ENCODE data around the gene FCHSD2. TPM values are rescaled to one million over a fixed set of nuclear protein-coding genes. Genes with fewer than 3 reads are reported as not detected.
A peak's percentile ranks its signal among the peaks of the same experiment; 100 is the strongest.

Gene FCHSD2
- polyA plus RNA-seq, 3 donors, result 14.5 to 43.5 (median 16.6) TPM

DNA sequence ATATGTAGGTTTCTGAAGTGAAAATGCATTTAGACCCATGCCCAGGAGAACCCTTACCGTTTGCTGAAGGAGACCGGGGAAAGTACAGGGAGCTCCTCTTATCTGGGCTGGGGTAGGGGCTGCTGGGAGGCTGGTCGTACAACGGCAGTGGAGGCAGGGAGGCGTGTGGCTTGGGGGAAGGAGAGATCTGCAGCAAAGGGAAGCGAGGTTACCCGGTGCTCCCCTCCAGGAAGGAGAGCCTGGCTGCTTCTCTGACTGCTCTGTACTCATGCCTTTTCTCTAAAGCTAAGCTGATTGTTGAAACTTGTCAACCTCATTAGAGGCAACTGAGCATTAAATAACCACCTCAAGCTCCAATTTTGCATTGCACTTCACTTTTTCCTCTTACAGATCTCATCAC lies 300.7 kb downstream of the FCHSD2 start:
- Histone ChIP-seq H4K20me1 (ENCODE audit: insufficient read depth, low read length) (peaks cover 6% of the 10 kb centered on the region), H3K9ac (ENCODE audit: insufficient read depth, low read length, poor library complexity, severe bottlenecking) (no peak overlapping the region), H3K4me1 (ENCODE audit: control insufficient read depth in 1 of 2, insufficient read depth in 2 of 2, low read length in 2 of 2) (peaks cover 0 to 1% of the 10 kb centered on the region in 2 donors), H3K27ac (ENCODE audit: low read depth in 1 of 2, low read length in 2 of 2) (no peak overlapping the region), H3K27me3 (ENCODE audit: control insufficient read depth in 2 of 2, insufficient read depth in 2 of 2, low read length in 2 of 2) (no peaks in the 10 kb centered on the region), H3K4me2 (replicated peaks; ENCODE audit: extremely low read depth, low read length, poor library complexity, severe bottlenecking) (no peak overlapping the region), H3K9me3 (replicated peaks in 1 of 2; ENCODE audit: control insufficient read depth in 1 of 2, insufficient read depth in 1 of 2, low read length in 2 of 2) (no peaks in the 10 kb centered on the region), H3K79me2 (ENCODE audit: insufficient read depth, low read length) (no peaks in the 10 kb centered on the region), H3K4me3 (replicated peaks in 1 of 3; ENCODE audit: low read depth in 2 of 3, low read length in 3 of 3) (no peak overlapping the region), H2AFZ (ENCODE audit: insufficient read depth, low read depth, low read length, poor library complexity, severe bottlenecking) (no peak overlapping the region), H3K36me3 (replicated peaks in 1 of 2; ENCODE audit: control insufficient read depth in 1 of 2, insufficient read depth in 2 of 2, low read length in 2 of 2) (peaks cover 70 to 98% of the 10 kb centered on the region in 2 donors)
- Mint-ChIP-seq H3K36me3 (peaks cover 82 to 92% of the 10 kb centered on the region in 2 donors), H3K27me3 (ENCODE audit: low read depth in 3 of 3) (peaks cover 0 to 2% (median 1%) of the 10 kb centered on the region in 3 donors), H3K4me1 (peaks cover under 1% of the 10 kb centered on the region), H3K9me3 (no peaks in the 10 kb centered on the region), H3K4me3 (no peak overlapping the region), H3K27ac (peak overlapping the region in 5 of 7 donors; percentile 3 to 80 (median 15))
- DNase-seq, result no peak
- 87% methylated on average over 3 of the region's 7 CpGs for WGBS (ENCODE audit: insufficient coverage)
- intact Hi-C loops (cut with micrococcal nuclease), result no loop called here
- TF ChIP-seq CTCF (IDR thresholded peaks at IDR 0.05), result no peak

DNA sequence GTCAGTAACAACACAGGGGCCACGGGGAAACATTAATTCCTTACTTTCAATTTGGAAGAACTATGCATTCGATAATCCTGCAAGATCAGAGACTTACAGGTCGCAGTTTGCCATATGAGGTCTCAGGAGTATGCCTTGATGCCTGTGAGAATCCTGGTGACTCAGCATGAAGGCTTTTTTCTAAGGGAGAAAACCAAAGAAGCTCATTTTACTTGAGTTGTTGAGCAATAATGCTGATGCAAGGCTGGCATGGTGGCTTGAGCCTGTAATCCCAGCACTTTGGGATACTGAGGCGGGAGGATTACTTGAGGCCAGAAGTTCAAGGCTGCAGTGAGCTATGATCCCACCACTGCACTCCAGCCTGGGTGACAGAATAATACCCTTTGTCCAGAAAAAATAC lies 301.3 kb downstream of the FCHSD2 start:
- H3K4me2 ChIP-seq (replicated peaks; ENCODE audit: extremely low read depth, low read length, poor library complexity, severe bottlenecking), result no peak overlapping the region
- no peaks in the 10 kb centered on the region for H3K79me2 ChIP-seq (ENCODE audit: insufficient read depth, low read length)
- H3K36me3 ChIP-seq (replicated peaks in 1 of 2; ENCODE audit: control insufficient read depth in 1 of 2, insufficient read depth in 2 of 2, low read length in 2 of 2), result peaks cover 72 to 98% of the 10 kb centered on the region in 2 donors
- H3K4me3 Mint-ChIP-seq, result no peak overlapping the region
- H3K9me3 Mint-ChIP-seq, result no peaks in the 10 kb centered on the region
- DNase-seq, result no peak
- H3K4me1 ChIP-seq (ENCODE audit: control insufficient read depth in 1 of 2, insufficient read depth in 2 of 2, low read length in 2 of 2), result peaks cover 6 to 8% of the 10 kb centered on the region in 2 donors
- peaks cover 84 to 90% of the 10 kb centered on the region in 2 donors for H3K36me3 Mint-ChIP-seq
- no peak overlapping the region for H3K4me3 ChIP-seq (replicated peaks in 1 of 3; ENCODE audit: low read depth in 2 of 3, low read length in 3 of 3)
- 94% methylated on average over 3 of the region's 4 CpGs for WGBS (ENCODE audit: insufficient coverage)
- peaks cover 6% of the 10 kb centered on the region for H4K20me1 ChIP-seq (ENCODE audit: insufficient read depth, low read length)
- no peak for TF ChIP-seq CTCF (IDR thresholded peaks at IDR 0.05)
- H3K27me3 Mint-ChIP-seq (ENCODE audit: low read depth in 3 of 3), result peaks cover 0 to 2% (median 1%) of the 10 kb centered on the region in 3 donors
- no peak overlapping the region for H3K9ac ChIP-seq (ENCODE audit: insufficient read depth, low read length, poor library complexity, severe bottlenecking)
- H2AFZ ChIP-seq (ENCODE audit: insufficient read depth, low read depth, low read length, poor library complexity, severe bottlenecking), result no peak overlapping the region
- H3K27ac Mint-ChIP-seq, result peak overlapping the region in 1 of 7 donors; percentile 10
- H3K9me3 ChIP-seq (replicated peaks in 1 of 2; ENCODE audit: control insufficient read depth in 1 of 2, insufficient read depth in 1 of 2, low read length in 2 of 2), result no peaks in the 10 kb centered on the region
- no peaks in the 10 kb centered on the region for H3K27me3 ChIP-seq (ENCODE audit: control insufficient read depth in 2 of 2, insufficient read depth in 2 of 2, low read length in 2 of 2)
- H3K4me1 Mint-ChIP-seq, result peaks cover 6% of the 10 kb centered on the region
- H3K27ac ChIP-seq (ENCODE audit: low read depth in 1 of 2, low read length in 2 of 2), result no peak overlapping the region
- intact Hi-C loops (cut with micrococcal nuclease), result no loop called here

Data from CD14-positive monocyte (primary cell).